Panc1 (cell line): ENCODE results near the gene GSG1L.

Source experiments
- CTCF ChIP-seq: fragments of 450-650 bp; IDR thresholded peaks from 2 replicates; pipeline ENCODE4 v1.5.1; 2017; ENCODE audit warnings: mild to moderate bottlenecking
- POLR2AphosphoS5 ChIP-seq: IDR thresholded peaks from 2 replicates; pipeline ENCODE4 v1.6.1; 2012; ENCODE audit warnings: mild to moderate bottlenecking, low read depth, low read length, moderate library complexity
- TCF7L2 ChIP-seq: IDR thresholded peaks from 2 replicates; pipeline ENCODE4 v1.6.1; 2011; ENCODE audit warnings: mild to moderate bottlenecking, low read depth, low read length, inconsistent platforms
- TF ChIP-seq, protein P1 (sequence below), 2 experiments: IDR thresholded peaks; 2 replicates each; pipeline ENCODE4 v1.6.1; 2011 to 2012; ENCODE audit warnings: low read depth in 2 of 2, control low read depth in 1 of 2, low read length in 1 of 2, mild to moderate bottlenecking in 1 of 2, moderate library complexity in 1 of 2; ENCODE audit not compliant: insufficient read depth in 1 of 2

DNA sequence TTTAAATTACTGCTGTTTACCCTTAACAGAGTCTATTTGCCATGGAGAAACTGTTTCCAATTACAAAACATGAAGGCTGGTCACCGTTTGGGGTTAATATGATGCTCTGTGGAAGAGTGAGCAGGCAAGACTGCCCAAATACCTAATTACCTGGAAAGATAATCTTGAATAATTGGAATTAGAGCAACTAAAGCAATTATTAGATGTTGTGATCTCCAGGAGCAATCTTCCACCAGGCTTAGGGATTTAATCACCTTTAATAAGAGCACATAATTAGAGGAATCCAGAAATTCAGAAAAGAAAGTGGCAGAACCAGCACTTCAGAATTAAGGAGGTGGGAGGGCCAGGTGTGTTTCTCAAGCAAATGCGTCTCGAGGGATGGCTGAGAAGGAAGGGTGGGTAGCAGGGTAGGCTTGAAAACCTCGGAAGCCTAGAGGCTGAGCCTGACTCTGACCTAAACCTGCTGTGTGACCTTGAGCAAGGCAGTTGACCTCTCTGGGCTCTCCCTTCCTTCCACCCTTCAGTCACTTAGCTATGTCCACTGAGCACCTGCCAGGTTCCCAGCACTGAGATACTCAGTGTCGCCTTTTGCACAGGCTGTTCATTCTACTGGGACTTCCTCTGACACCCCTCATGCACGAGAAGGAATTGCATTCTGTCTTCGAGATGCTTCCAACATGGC lies 113.2 kb downstream of the GSG1L start:
- TF ChIP-seq CTCF: no peak
- TF ChIP-seq, protein P1, sequence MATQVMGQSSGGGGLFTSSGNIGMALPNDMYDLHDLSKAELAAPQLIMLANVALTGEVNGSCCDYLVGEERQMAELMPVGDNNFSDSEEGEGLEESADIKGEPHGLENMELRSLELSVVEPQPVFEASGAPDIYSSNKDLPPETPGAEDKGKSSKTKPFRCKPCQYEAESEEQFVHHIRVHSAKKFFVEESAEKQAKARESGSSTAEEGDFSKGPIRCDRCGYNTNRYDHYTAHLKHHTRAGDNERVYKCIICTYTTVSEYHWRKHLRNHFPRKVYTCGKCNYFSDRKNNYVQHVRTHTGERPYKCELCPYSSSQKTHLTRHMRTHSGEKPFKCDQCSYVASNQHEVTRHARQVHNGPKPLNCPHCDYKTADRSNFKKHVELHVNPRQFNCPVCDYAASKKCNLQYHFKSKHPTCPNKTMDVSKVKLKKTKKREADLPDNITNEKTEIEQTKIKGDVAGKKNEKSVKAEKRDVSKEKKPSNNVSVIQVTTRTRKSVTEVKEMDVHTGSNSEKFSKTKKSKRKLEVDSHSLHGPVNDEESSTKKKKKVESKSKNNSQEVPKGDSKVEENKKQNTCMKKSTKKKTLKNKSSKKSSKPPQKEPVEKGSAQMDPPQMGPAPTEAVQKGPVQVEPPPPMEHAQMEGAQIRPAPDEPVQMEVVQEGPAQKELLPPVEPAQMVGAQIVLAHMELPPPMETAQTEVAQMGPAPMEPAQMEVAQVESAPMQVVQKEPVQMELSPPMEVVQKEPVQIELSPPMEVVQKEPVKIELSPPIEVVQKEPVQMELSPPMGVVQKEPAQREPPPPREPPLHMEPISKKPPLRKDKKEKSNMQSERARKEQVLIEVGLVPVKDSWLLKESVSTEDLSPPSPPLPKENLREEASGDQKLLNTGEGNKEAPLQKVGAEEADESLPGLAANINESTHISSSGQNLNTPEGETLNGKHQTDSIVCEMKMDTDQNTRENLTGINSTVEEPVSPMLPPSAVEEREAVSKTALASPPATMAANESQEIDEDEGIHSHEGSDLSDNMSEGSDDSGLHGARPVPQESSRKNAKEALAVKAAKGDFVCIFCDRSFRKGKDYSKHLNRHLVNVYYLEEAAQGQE (IDR thresholded peaks at IDR 0.05; ENCODE audit: insufficient read depth in 1 of 2, low read depth in 2 of 2, low read length in 1 of 2): no peak
- TF ChIP-seq POLR2AphosphoS5: no peak
- no peak for TF ChIP-seq TCF7L2
